GM10266 (cell line): Measurements from ENCODE around the gene VCL.

ENCODE experiments used
- DNase-seq: peaks from one replicate; pipeline ENCODE4 v3.0.0; 2012; ENCODE audit errors: extremely low spot score
- TF ChIP-seq, protein P1 (sequence below): IDR thresholded peaks from 2 replicates; pipeline ENCODE4 v1.5.1; 2012; ENCODE audit warnings: mild to moderate bottlenecking, low read depth; ENCODE audit not compliant: control insufficient read depth, insufficient read depth; ENCODE audit errors: missing control alignments

Gene VCL

DNA sequence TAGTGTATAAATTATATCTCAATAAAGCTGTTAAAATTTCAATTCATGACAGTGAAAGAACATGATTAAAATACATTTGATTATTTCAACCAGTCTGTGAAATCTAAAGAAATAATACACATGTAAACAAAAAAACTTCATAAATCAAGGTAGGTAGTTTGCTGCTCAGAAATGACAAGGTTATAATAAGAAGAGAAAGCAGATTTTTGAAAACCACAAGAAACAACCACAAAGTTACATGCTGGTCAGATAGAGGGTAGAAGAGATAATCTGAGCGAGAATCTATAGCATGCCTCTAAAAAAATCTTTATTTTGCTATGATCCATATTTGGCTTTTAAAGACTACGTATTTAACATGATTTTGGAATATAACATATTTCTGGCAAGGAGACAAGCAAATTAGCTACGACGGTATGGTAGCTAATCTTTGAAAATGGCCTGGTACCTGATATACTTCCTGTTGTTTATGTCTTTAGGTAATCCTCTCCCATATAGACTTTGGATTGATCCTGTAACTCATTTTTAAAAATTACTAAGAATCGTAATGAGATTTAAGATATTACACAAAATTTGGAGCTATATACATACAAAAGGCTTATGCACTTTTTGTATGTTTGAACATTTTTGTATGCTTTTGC, 23.5 kb upstream of the VCL start:
- no peak for DNase-seq
- TF ChIP-seq, protein P1, sequence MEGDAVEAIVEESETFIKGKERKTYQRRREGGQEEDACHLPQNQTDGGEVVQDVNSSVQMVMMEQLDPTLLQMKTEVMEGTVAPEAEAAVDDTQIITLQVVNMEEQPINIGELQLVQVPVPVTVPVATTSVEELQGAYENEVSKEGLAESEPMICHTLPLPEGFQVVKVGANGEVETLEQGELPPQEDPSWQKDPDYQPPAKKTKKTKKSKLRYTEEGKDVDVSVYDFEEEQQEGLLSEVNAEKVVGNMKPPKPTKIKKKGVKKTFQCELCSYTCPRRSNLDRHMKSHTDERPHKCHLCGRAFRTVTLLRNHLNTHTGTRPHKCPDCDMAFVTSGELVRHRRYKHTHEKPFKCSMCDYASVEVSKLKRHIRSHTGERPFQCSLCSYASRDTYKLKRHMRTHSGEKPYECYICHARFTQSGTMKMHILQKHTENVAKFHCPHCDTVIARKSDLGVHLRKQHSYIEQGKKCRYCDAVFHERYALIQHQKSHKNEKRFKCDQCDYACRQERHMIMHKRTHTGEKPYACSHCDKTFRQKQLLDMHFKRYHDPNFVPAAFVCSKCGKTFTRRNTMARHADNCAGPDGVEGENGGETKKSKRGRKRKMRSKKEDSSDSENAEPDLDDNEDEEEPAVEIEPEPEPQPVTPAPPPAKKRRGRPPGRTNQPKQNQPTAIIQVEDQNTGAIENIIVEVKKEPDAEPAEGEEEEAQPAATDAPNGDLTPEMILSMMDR = no peak

DNA sequence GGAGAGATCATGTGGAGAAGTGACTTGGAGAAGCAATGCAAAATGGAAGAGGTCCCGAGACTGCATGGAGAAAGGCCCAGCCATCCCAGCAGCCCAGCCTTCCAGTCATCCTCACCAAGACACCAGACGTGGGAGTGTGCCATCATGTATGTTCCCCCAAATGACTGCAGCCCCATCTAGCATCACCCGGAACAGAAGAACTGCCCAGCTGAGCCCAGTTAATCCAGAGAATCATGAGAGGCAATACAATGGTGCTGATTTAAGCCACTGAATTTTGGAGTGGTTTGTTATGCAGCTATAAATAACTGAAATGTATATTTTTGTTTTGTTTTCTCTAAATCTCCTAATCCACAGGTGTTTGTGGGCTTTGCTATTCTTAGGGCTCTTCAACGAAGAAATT, 22.5 kb upstream of the VCL start:
- no peak for DNase-seq
- TF ChIP-seq, protein P1 = no peak

DNA sequence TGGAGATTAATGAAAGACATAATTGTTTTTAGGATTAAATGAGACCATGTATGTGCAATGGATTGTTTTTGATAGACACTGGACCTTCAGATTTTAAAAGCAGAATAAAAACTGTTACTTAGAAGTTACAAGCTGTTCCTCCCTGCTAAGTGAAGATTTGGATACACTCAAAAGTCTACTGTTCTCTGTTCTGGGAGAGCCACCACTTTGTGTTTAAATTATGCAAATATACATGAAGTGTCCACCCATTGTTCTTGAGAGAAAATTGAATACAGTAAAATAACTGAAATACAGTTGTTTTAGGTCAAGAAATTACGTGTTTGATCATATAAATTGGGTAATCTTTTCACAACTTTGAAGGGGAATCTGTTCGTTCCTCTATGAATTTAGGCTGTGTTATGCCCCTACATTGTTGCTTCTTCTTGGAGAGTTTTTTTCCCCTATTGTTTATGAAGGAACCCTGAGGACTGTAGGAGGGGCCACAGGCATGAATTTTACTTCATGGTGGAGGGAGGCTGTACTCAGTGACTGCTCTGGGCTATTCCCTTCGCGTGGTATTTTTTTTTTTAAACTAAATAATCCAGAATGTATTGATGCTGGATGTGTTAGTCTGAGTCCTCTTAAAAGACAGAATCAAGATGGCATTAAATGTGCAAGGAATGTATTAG, 18.6 kb upstream of the VCL start:
- TF ChIP-seq, protein P1 = no peak
- DNase-seq = no peak

DNA sequence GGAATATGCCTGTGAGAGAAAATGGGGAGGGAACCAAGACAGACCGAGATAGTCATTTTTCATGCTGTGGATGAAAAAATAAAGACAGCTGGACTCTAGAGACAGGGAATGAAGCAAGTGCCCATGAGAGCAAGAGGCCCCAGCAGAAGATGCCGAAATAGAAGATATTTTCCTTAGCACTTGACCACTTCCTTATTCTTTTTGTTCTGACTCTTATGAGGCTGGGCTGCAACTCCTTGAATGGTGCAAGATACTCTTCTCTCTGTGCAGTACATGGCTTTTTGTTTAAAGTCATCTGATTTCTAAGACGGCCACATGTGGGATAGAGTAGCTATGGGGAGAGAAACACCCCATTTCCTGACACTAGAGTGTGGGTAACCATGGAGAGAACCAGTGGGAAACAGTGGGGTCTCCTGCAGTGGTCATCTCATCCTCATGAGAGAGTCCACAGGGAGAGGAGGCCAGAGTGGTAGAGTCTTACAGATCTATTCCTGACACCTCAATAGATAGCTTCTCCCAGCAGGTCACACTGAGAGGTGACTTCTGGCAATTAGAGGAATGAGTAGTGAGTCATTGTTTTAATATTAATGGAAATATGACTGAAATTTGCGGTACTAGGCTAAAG, 18.0 kb upstream of the VCL start:
- DNase-seq = no peak
- TF ChIP-seq, protein P1 = no peak

DNA sequence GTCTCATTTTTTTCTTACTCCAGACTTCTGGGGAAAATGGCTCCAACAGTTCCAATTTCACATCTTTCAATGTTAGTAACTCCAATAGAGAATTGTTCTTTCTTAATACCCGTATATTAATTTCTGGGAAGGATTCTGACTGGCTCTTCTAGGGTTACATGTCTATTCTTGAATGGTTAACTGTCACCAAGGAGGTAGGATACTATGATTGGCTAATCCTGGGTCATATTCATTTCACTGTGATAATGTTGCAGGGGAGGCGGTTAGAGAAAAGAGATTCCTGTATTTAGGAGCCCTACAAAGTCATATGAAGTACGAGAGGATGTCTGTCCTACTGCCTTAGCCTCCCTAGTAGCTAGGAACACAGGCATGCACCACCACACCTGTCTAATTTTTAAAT, 16.1 kb upstream of the VCL start:
- TF ChIP-seq, protein P1 = no peak
- no peak for DNase-seq

DNA sequence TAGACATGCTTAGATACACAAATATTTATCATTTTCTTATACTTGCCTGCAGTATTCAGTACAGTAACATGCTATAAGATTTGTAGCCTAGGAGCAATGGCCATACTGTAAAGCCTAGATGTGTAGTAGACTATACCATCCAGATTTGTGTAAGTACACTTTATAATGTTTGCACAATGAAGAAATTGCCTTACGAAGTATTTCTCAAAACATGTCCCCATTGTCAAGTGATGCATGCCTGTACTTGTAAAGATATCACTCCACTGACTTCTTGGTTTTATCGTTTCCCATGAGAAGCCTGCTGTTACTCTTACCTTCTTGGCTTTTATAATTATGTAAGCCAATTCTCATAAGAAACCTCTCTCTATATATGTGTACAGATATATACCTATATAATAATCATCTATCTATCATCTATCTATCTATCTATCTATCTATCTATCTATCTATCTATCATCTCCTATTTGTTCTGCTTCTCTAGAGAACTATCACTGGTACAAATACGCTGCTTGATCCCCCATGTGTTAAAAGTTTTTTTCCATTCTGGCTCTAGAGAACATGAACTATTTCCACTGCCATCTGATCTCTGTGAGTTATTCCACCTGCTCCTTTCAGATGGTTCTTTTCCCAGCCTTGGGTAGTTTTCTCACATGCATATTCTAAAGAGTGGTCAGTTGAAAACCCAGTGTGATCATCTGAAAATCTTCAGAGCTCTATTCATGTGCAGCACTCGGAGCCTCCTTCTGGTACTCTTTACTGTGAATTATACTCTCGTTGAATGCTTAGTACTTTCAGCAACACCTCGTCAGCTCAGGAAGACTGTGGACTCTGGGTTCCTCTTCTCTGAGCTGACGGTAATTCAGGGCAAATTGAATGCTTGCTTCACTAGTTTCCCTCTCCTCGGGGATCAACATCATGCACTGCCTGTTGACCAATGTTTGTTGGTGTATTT, 14.5 kb upstream of the VCL start:
- DNase-seq = no peak
- TF ChIP-seq, protein P1 = no peak
